ENCODE data around the gene CCDC40.

CCDC40 gene

GRCh38 chr17:80000981-80001775, 35.3 kb upstream of the CCDC40 start:
- DNase-seq, result no peak

- DNase-seq, result no peak
Observed at GRCh38 chr17:80002070-80002641, 34.3 kb upstream of the CCDC40 start.

GRCh38 chr17:80002690-80003490, 33.6 kb upstream of the CCDC40 start:
- no peak for DNase-seq

- DNase-seq, result no peak
Observed at GRCh38 chr17:80003969-80004368, 32.5 kb upstream of the CCDC40 start.

- DNase-seq, result peak; percentile 57 to 58
Observed at GRCh38 chr17:80005360-80006338, 30.8 kb upstream of the CCDC40 start.

- no peak for DNase-seq
Observed at GRCh38 chr17:80006339-80006720, 30.1 kb upstream of the CCDC40 start.

- DNase-seq, result no peak
Observed at GRCh38 chr17:80006811-80007752, 29.4 kb upstream of the CCDC40 start.

- no peak for DNase-seq
Observed at GRCh38 chr17:80007939-80008338, 28.5 kb upstream of the CCDC40 start.

GRCh38 chr17:80008383-80008840, 28.0 kb upstream of the CCDC40 start:
- DNase-seq, result peak; percentile 61 to 64

- DNase-seq, result no peak
Observed at GRCh38 chr17:80008848-80009247, 27.6 kb upstream of the CCDC40 start.

- DNase-seq, result no peak
Observed at GRCh38 chr17:80009391-80010282, 26.8 kb upstream of the CCDC40 start.

- no peak for DNase-seq
Observed at GRCh38 chr17:80010283-80010858, 26.1 kb upstream of the CCDC40 start.

GRCh38 chr17:80011989-80012555, 24.4 kb upstream of the CCDC40 start:
- no peak for DNase-seq

GRCh38 chr17:80012765-80013741, 23.4 kb upstream of the CCDC40 start:
- no peak for DNase-seq

GRCh38 chr17:80017226-80018010, 19.0 kb upstream of the CCDC40 start:
- DNase-seq, result no peak

- DNase-seq, result no peak
Observed at GRCh38 chr17:80018917-80019651, 17.4 kb upstream of the CCDC40 start.

- no peak for DNase-seq
Observed at GRCh38 chr17:80021600-80021999, 14.8 kb upstream of the CCDC40 start.

Measured in Kasumi-1 (cell line).